Endothelial cell of umbilical vein (primary cell): Measurements from ENCODE around the gene ARRDC2. TPM values are rescaled to one million over a fixed set of nuclear protein-coding genes. Genes with fewer than 3 reads are reported as not detected.
A peak's percentile ranks its signal among the peaks of the same experiment; 100 is the strongest.

Experiments used
- BruUV-seq: library from RNA; stranded (reverse); fragments of 400-500 nt; replicated peaks from 2 replicates; lab custom pipeline; 2021; lab: Mats Ljungman, UMichigan
- CTCF ChIA-PET: fragments of 300-600, 350-600 bp; sonication (Branson Sonifier 250); formaldehyde crosslinking; loops from one replicate; lab custom pipeline; 2021; ENCODE audit warnings: antibody characterized with exemption, inconsistent platforms; lab: Charles Lee
- POLR2A ChIA-PET: fragments of 300-600, 350-600 bp; sonication (Branson Sonifier 250); formaldehyde crosslinking; loops from one replicate; lab custom pipeline; 2021; ENCODE audit warnings: antibody characterized with exemption, inconsistent platforms; lab: Charles Lee
- DNase-seq: peaks from one replicate; pipeline ENCODE4 v3.0.0-alpha.2; 2011; ENCODE audit warnings: low read depth, low spot score
- FAIRE-seq: peaks from 2 replicates; lab custom pipeline; 2011; peaks lifted over from hg19 to GRCh38; lab: Jason Lieb, UNC
- H2AFZ ChIP-seq: 2 replicates; pipeline ENCODE4 v1.6.0; 2012; ENCODE audit warnings: low read depth, low read length, control low read depth, inconsistent platforms
- H3K27ac ChIP-seq: 2 replicates; pipeline ENCODE4 v1.5.1; 2011; ENCODE audit warnings: low read depth, mild to moderate bottlenecking, control low read depth, low read length, moderate library complexity; ENCODE audit not compliant: insufficient read depth
- H3K27me3 ChIP-seq, 2 experiments: 2 replicates each; pipeline versions ENCODE4 v1.6.0 to v1.6.1; 2011; ENCODE audit warnings: low read length in 2 of 2, mixed read lengths in 1 of 2; ENCODE audit not compliant: control insufficient read depth in 2 of 2, insufficient read depth in 2 of 2
- H3K36me3 ChIP-seq, 2 experiments: 2 replicates in 1 of 2; 3 replicates in 1 of 2; pipeline ENCODE4 v1.5.1; 2011; ENCODE audit warnings: low read length in 2 of 2, mild to moderate bottlenecking in 1 of 2, moderate library complexity in 1 of 2; ENCODE audit not compliant: control insufficient read depth in 2 of 2, insufficient read depth in 2 of 2; ENCODE audit errors: extremely low read depth in 1 of 2
- H3K4me1 ChIP-seq: 3 replicates; pipeline ENCODE4 v1.5.1; 2011; ENCODE audit warnings: mild to moderate bottlenecking, low read length; ENCODE audit not compliant: control insufficient read depth, insufficient read depth; ENCODE audit errors: extremely low read depth
- H3K4me2 ChIP-seq: 2 replicates; pipeline ENCODE4 v1.6.1; 2011; ENCODE audit warnings: low read length, control low read depth, mixed read lengths; ENCODE audit not compliant: insufficient read depth
- H3K4me3 ChIP-seq, 3 experiments: fragments of 200-600 bp in 1 of 3; sonication (generic), shearing (Covaris generic) in 1 of 3; replicated peaks in 1 of 3; 2 replicates each; pipeline ENCODE4 v1.5.1; 2011 to 2016; ENCODE audit warnings: control low read depth in 3 of 3, low read length in 3 of 3, mild to moderate bottlenecking in 2 of 3, inconsistent platforms in 1 of 3, low read depth in 1 of 3, moderate library complexity in 1 of 3; ENCODE audit not compliant: insufficient read depth in 1 of 3
- H3K79me2 ChIP-seq: 2 replicates; pipeline ENCODE4 v1.6.0; 2012; ENCODE audit warnings: low read length, inconsistent platforms; ENCODE audit not compliant: control insufficient read depth, insufficient read depth
- H3K9ac ChIP-seq: replicated peaks from 2 replicates; pipeline ENCODE3; 2011; ENCODE audit warnings: low read length, control low read depth; ENCODE audit not compliant: insufficient read depth; ENCODE audit errors: extremely low read depth
- H3K9me1 ChIP-seq: replicated peaks from 3 replicates; pipeline ENCODE4 v1.6.0; 2011; ENCODE audit warnings: mild to moderate bottlenecking, low read length; ENCODE audit not compliant: control insufficient read depth, insufficient read depth; ENCODE audit errors: extremely low read depth
- H3K9me3 ChIP-seq: replicated peaks from 2 replicates; pipeline ENCODE4 v1.5.1; 2012; ENCODE audit warnings: low read length, inconsistent platforms; ENCODE audit not compliant: control insufficient read depth, insufficient read depth
- H4K20me1 ChIP-seq: replicated peaks from 2 replicates; pipeline ENCODE3; 2011; ENCODE audit warnings: mild to moderate bottlenecking, low read length; ENCODE audit not compliant: control insufficient read depth, insufficient read depth; ENCODE audit errors: extremely low read depth
- FOS ChIP-seq: IDR thresholded peaks from 2 replicates; pipeline ENCODE4 v1.6.1; 2011; ENCODE audit warnings: mild to moderate bottlenecking, low read length, moderate library complexity, borderline replicate concordance; ENCODE audit not compliant: insufficient read depth
- POLR2A ChIP-seq: IDR thresholded peaks from 2 replicates; pipeline ENCODE4 v1.6.1; 2012; ENCODE audit warnings: low read depth, mild to moderate bottlenecking, control low read depth, low read length
- dilution Hi-C: fragments of 300-500 bp; cut with MboI; formaldehyde crosslinking; loops from one replicate; pipeline ENCODE4 v1.15.0; 2019; ENCODE audit warnings: low sequenced_read_pairs; ENCODE audit not compliant: extremely low pct_ligation_motif_present
- intact Hi-C: fragments of 100-400 bp; cut with micrococcal nuclease; formaldehyde crosslinking; loops from one replicate; pipeline ENCODE4 v1.10.0; 2022
- polyA plus RNA-seq, 4 experiments: library from polyadenylated mRNA; depleted of rRNA in 3 of 4; stranded (reverse) in 3 of 4; unstranded in 1 of 4; fragments of >200 nt; gene quantifications; 2 replicates each; pipeline versions ENCODE4 v1.2.1 to v1.2.3, GENCODE V29; 2011 to 2012; ENCODE audit warnings: missing spikeins in 1 of 4
- total RNA-seq: library from RNA; stranded (reverse); gene quantifications from 2 replicates; pipeline ENCODE4 v1.2.3, GENCODE V29; 2021
- TF ChIP-seq, protein P1 (sequence below), 2 donors: IDR thresholded peaks; 1 replicate in 1 of 2; 2 replicates in 1 of 2; pipeline ENCODE4 v1.5.1; 2011; ENCODE audit warnings: low read length in 2 of 2, mild to moderate bottlenecking in 2 of 2, moderate library complexity in 2 of 2, control low read depth in 1 of 2, inconsistent platforms in 1 of 2, low read depth in 1 of 2; ENCODE audit not compliant: insufficient read depth in 1 of 2; ENCODE audit errors: extremely low read depth in 1 of 2

Gene ARRDC2
- total and polyA plus RNA-seq, 2 donors (not counting 3 experiments of a cell fraction or from before 2014, with no cell fraction given) = 10.2 to 17.4 TPM

GRCh38 chr19:17993076-17993813 lies 14.7 kb upstream of the ARRDC2 start:
- Histone ChIP-seq H3K79me2 (no peaks in the 10 kb centered on the region), H3K27me3 (no peaks in the 10 kb centered on the region), H3K27ac (no peak overlapping the region), H3K9me3 (no peaks in the 10 kb centered on the region), H3K4me3 (no peak overlapping the region), H2AFZ (no peak overlapping the region), H3K36me3 (no peaks in the 10 kb centered on the region), H3K9me1 (no peaks in the 10 kb centered on the region), H3K4me2 (no peak overlapping the region), H3K9ac (no peak overlapping the region), H3K4me1 (no peaks in the 10 kb centered on the region), H4K20me1 (no peaks in the 10 kb centered on the region)
- BruUV-seq = no TSS peak
- intact Hi-C loops (no loop called here), dilution Hi-C loops (no loop called here)
- DNase-seq (no peak), FAIRE-seq (no peak)
- TF ChIP-seq POLR2A = no peak
- ChIA-PET POLR2A (interaction anchor here (0.9 kb wide), 1 partner anchor 134 kb away, joined by 4 read pairs; the partner anchor contains the start of gene RPL18A), CTCF (interaction anchor here (0.6 to 6.6 kb wide), 8 partner anchors 12 to 134 kb away, joined by 3 to 203 read pairs (median 14); partner anchors contain the start of genes CCDC124, RPL18A and SLC5A5)

DNA sequence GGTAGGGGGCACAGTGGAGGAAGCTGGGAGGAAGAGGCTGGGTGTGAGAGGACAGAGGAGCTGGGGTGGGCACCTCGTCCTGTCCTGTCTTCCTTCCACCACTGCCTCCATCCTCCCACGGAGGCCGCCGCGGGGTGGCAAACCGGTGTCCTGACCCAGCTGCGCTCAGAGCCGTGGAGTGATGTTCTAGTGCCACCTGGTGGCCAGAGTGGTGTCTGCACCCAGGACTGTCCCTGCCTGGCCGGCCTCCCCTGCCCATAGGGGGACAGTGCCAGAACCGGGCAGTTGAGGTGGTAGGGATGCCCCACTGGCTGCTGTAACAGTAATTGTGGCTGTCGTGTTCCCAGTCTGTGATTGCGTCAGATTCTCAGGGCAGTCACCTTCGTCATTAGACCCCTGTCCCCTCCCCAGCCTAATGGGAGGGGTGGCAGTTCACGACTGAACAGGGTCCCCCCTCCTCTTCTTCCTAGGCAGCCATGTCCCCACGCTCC lies 11.1 kb upstream of the ARRDC2 start:
- peak; percentile 72 for DNase-seq
- no peak overlapping the region for H3K9ac ChIP-seq
- dilution Hi-C loops = no loop called here
- no peaks in the 10 kb centered on the region for H4K20me1 ChIP-seq
- CTCF ChIA-PET = interaction anchor here (0.6 to 6.6 kb wide), 22 partner anchors 10 to 585 kb away, joined by 3 to 203 read pairs (median 4); partner anchors contain the start of genes CCDC124, KCNN1, RPL18A and SLC5A5
- peak; percentile 90 for FAIRE-seq
- no peak overlapping the region for H3K4me3 ChIP-seq
- H3K9me3 ChIP-seq = no peaks in the 10 kb centered on the region
- intact Hi-C loops = loop anchor here (1.0 kb wide), 4 partner anchors 51 to 138 kb away; partner anchors contain the start of gene RPL18A
- no peak for TF ChIP-seq FOS
- TF ChIP-seq, protein P1, sequence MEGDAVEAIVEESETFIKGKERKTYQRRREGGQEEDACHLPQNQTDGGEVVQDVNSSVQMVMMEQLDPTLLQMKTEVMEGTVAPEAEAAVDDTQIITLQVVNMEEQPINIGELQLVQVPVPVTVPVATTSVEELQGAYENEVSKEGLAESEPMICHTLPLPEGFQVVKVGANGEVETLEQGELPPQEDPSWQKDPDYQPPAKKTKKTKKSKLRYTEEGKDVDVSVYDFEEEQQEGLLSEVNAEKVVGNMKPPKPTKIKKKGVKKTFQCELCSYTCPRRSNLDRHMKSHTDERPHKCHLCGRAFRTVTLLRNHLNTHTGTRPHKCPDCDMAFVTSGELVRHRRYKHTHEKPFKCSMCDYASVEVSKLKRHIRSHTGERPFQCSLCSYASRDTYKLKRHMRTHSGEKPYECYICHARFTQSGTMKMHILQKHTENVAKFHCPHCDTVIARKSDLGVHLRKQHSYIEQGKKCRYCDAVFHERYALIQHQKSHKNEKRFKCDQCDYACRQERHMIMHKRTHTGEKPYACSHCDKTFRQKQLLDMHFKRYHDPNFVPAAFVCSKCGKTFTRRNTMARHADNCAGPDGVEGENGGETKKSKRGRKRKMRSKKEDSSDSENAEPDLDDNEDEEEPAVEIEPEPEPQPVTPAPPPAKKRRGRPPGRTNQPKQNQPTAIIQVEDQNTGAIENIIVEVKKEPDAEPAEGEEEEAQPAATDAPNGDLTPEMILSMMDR (IDR thresholded peaks at IDR 0.05; ENCODE audit: extremely low read depth in 1 of 2, insufficient read depth in 1 of 2, low read depth in 1 of 2, low read length in 2 of 2) = peak; percentile 90 to 98
- no peaks in the 10 kb centered on the region for H3K9me1 ChIP-seq
- no peak overlapping the region for H2AFZ ChIP-seq
- no peaks in the 10 kb centered on the region for H3K27me3 ChIP-seq
- no peaks in the 10 kb centered on the region for H3K36me3 ChIP-seq
- H3K79me2 ChIP-seq = peaks cover 6% of the 10 kb centered on the region
- H3K4me2 ChIP-seq = no peak overlapping the region
- BruUV-seq = no TSS peak
- POLR2A ChIA-PET = no interaction called here
- H3K27ac ChIP-seq = no peak overlapping the region
- peaks cover 9% of the 10 kb centered on the region for H3K4me1 ChIP-seq
